HEK293T (cell line): ENCODE data around the gene CYS1.

Source experiments
- FOXA1 ChIP-seq: fragments of 450-650 bp; IDR thresholded peaks from 2 replicates; pipeline ENCODE4 v1.6.1; 2016; ENCODE audit warnings: mild to moderate bottlenecking
- HDGF ChIP-seq: fragments of 450-650 bp; IDR thresholded peaks from 2 replicates; pipeline ENCODE4 v1.6.1; 2017; ENCODE audit warnings: antibody characterized with exemption, borderline replicate concordance
- SP1 ChIP-seq: fragments of 450-650 bp; IDR thresholded peaks from 2 replicates; pipeline ENCODE4 v1.6.1; 2017

GRCh38 chr2:10054976-10055375 is 25.2 kb downstream of the CYS1 start:
- TF ChIP-seq SP1 (no peak), HDGF (no peak), FOXA1 (no peak)
